GM19452 (cell line): ENCODE results near the gene COQ5.

Experiments
- ATAC-seq: cut with Tn5 transposase; IDR thresholded peaks from one replicate; pipeline ENCODE4 v1.9.1; 2021; ENCODE audit not compliant: unreplicated experiment

The COQ5 gene

DNA sequence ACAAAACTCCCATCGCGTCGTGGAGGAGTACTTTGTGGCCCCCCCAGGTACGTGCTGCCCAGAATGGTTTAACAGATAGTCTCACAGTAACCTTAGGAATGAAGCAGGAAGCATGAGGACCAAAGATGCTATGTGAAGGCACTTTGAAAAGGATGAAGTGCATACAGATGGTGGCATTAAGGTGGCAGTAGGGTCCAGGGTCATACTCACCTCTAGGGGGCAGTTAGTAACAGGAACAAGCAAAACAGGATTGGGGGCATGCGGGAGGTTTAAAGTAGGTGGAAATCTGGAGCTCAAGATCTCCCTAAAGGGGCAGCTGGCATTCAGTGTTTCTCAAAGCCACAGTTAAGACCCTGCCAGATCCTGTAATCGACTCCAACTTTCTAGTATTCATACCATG lies 71.8 kb downstream of the COQ5 start:
- no peak for ATAC-seq

DNA sequence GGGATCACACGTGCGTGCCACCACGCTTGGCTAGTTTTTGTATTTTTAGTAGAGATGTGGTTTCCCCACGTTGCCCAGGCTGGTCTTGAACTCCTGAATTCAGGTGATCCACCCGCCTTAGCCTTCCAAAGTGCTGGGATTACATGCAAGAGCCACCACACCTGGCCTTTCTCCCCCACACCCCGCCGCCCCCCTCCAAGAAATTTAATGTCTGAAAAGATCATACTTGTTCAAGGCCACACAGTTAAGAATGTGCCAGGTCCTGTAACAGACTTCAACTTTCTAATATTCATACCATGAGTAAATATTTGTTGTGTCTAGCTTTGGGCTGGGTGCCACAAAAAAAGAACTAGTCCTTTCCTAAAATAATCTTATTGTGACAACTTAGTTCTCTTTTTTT lies 73.7 kb downstream of the COQ5 start:
- no peak for ATAC-seq

DNA sequence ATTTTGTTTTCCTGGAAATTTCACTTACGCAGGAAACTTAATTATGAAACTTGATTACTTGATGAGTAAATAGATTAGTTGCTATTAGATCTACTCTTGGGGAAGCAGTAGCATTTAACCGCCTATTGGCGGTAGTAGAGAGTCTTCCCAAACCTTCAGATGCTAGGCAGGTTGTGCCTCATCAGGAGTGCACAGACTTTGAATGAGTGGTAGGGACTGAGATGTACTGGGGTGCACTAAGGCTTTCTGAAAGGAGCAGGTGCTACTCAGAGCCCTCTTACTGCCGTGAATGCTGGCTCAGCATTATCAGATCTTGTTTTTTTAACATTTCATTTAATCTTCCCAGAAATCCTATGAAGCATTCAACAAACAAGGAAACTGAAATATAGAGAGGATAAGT lies 75.0 kb downstream of the COQ5 start:
- no peak for ATAC-seq
